ENCODE measurements around the gene STAG2. TPM values are rescaled to one million over a fixed set of nuclear protein-coding genes. Genes with fewer than 3 reads are reported as not detected.
"Not testable (repeated sequence)": the region's sequence is repeated elsewhere in the genome, so short reads cannot be mapped to it uniquely, and the experiment has no call there.

STAG2 gene
- total RNA-seq, 4 donors from 2014 or later = 54.6 to 89.3 (median 63.6) TPM

- H3K4me3 ChIP-seq (ENCODE audit: low read depth, poor library complexity, severe bottlenecking) = no peak overlapping the region
- no peak for DNase-seq (ENCODE audit: low spot score in 2 of 2)
- intact Hi-C loops (cut with DNase I; ENCODE audit: low total_unique reads) = no loop called here
- 81 to 97% methylated on average over 4 of the region's 4 CpGs for WGBS, 2 donors
- no peak for TF ChIP-seq CTCF (IDR thresholded peaks at IDR 0.05)
- no peak for TF ChIP-seq POLR2A (IDR thresholded peaks at IDR 0.05)
Observed at GRCh38 chrX:124093222-124093621, 131.7 kb downstream of the STAG2 start.

- no peak overlapping the region for H3K4me3 ChIP-seq (ENCODE audit: low read depth, poor library complexity, severe bottlenecking)
- no peak for TF ChIP-seq POLR2A (IDR thresholded peaks at IDR 0.05)
- DNase-seq (ENCODE audit: low spot score in 2 of 2) = no peak
- intact Hi-C loops (cut with DNase I; ENCODE audit: low total_unique reads) = no loop called here
- 71 to 81% methylated on average over 1 to 2 of the region's 2 CpGs for WGBS, 2 donors
Observed at GRCh38 chrX:124097116-124097515, 135.6 kb downstream of the STAG2 start.

GRCh38 chrX:124098089-124098488, 136.6 kb downstream of the STAG2 start:
- intact Hi-C loops (cut with DNase I; ENCODE audit: low total_unique reads) = no loop called here
- H3K4me3 ChIP-seq (ENCODE audit: low read depth, poor library complexity, severe bottlenecking) = no peak overlapping the region
- no peak for TF ChIP-seq CTCF (IDR thresholded peaks at IDR 0.05)
- TF ChIP-seq POLR2A (IDR thresholded peaks at IDR 0.05) = no peak
- DNase-seq (ENCODE audit: low spot score in 2 of 2) = no peak

GRCh38 chrX:124103966-124104365, 142.5 kb downstream of the STAG2 start:
- DNase-seq (ENCODE audit: low spot score in 2 of 2) = no peak
- WGBS, 2 donors = 79 to 100% methylated on average over 5 of the region's 5 CpGs

GRCh38 chrX:124104512-124104911, 143.0 kb downstream of the STAG2 start:
- intact Hi-C loops (cut with DNase I; ENCODE audit: low total_unique reads) = not testable (repeated sequence)
- WGBS, 2 donors = 96% methylated on average over 7 of the region's 7 CpGs

More at GRCh38 chrX:124103966-124104365, 142.5 kb downstream of the STAG2 start:
- H3K4me3 ChIP-seq (ENCODE audit: low read depth, poor library complexity, severe bottlenecking) = no peak overlapping the region
- no peak for TF ChIP-seq CTCF (IDR thresholded peaks at IDR 0.05)
- no peak for TF ChIP-seq POLR2A (IDR thresholded peaks at IDR 0.05)
- intact Hi-C loops (cut with DNase I; ENCODE audit: low total_unique reads) = no loop called here

GRCh38 chrX:124113621-124114600, 152.4 kb downstream of the STAG2 start:
- no peak for DNase-seq (ENCODE audit: low spot score in 2 of 2)
- TF ChIP-seq POLR2A (IDR thresholded peaks at IDR 0.05) (no peak), CTCF (IDR thresholded peaks at IDR 0.05) (no peak)
- H3K4me3 ChIP-seq (ENCODE audit: low read depth, poor library complexity, severe bottlenecking) = no peak overlapping the region
- intact Hi-C loops (cut with DNase I; ENCODE audit: low total_unique reads) = no loop called here
- WGBS, 2 donors = 59 to 69% methylated on average over 2 to 4 of the region's 4 CpGs

More at GRCh38 chrX:124104512-124104911, 143.0 kb downstream of the STAG2 start:
- H3K4me3 ChIP-seq (ENCODE audit: low read depth, poor library complexity, severe bottlenecking); DNase-seq (ENCODE audit: low spot score in 2 of 2): not testable (repeated sequence)

Measured in lower leg skin (tissue), 4 donors.